GM23248 (cell line): Measurements from ENCODE around the gene CTSW.

ENCODE experiments used
- EZH2 ChIP-seq: fragments of 200-600 bp; sonication (generic); IDR thresholded peaks from 2 replicates; pipeline ENCODE4 v1.6.1; 2018; ENCODE audit warnings: antibody characterized with exemption, mild to moderate bottlenecking; ENCODE audit not compliant: insufficient read depth, poor library complexity, severe bottlenecking
- EZH2phosphoT487 ChIP-seq: fragments of 200-600 bp; sonication (generic); IDR thresholded peaks from 2 replicates; pipeline ENCODE4 v1.6.1; 2018; ENCODE audit warnings: antibody characterized with exemption, moderate library complexity, mild to moderate bottlenecking, low read depth; ENCODE audit not compliant: insufficient read depth

DNA sequence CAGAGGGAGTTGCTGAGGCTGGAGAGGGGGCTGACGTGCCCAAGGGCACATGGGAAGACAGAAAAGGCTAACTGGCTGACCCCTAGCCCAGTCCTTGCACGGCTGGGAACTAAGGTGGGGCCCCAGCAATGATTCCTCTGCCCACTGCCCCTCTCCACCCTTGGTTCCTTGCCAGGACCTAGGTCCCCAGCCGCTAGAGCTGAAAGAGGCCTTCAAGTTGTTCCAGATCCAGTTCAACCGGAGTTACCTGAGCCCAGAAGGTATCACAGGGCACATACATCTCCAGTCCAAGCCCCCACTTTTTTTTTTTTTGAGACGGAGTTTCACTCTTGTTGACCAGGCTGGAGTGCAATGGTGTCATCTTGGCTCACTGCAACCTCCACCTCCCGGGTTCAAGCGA is 390 bp downstream of the CTSW start:
- TF ChIP-seq EZH2phosphoT487 (no peak), EZH2 (no peak)
